NCI-H146 treated with DMSO at 0.1 percent for 48 hours (cell line): ENCODE results near the gene GOLGA8M.
"Not testable (repeated sequence)": the region's sequence is repeated elsewhere in the genome, so short reads cannot be mapped to it uniquely, and the experiment has no call there.

Experiments used
- DNase-seq: peaks from one replicate; lab custom pipeline; 2025; ENCODE audit not compliant: unreplicated experiment; lab: John Stamatoyannopoulos, UW

GOLGA8M gene, protein sequence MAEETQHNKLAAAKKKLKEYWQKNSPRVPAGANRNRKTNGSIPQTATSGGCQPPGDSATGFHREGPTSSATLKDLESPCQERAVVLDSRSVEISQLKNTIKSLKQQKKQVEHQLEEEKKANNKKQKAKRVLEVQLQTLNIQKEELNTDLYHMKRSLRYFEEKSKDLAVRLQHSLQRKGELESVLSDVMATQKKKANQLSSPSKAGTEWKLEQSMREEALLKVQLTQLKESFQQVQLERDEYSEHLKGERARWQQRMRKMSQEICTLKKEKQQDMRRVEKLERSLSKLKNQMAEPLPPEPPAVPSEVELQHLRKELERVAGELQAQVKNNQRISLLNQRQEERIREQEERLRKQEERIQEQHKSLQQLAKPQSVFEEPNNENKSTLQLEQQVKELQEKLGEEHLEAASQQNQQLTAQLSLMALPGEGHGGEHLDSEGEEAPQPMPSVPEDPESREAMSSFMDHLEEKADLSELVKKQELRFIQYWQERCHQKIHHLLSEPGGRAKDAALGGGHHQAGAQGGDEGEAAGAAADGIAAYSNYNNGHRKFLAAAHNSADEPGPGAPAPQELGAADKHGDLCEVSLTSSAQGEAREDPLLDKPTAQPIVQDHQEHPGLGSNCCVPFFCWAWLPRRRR

DNA sequence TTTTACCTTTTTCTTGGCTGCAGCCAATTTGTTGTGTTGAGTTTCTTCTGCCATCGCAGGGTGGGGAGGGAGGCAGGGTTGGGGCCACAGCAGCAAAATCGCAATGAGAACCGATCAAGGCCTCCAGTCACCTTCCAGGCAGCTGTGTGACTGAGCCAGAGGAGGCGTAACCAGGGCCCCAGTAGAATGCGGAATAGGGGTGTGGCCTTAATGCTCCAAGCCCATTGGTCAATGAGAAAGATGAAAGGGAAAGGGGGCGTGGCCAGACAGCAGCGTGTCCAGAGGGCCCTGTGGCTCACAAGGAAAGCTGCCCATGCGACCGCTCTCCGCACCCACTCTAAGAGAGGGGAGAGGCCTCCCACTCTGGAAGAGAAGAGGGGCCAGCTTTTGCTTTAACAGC, at the start of gene GOLGA8M:
Gene GOLGA8M (minus strand): TSS at position 152 of the 400 bp plus-strand sequence. CDS start 98 bp downstream, at position 54.
- DNase-seq: not testable (repeated sequence)

DNA sequence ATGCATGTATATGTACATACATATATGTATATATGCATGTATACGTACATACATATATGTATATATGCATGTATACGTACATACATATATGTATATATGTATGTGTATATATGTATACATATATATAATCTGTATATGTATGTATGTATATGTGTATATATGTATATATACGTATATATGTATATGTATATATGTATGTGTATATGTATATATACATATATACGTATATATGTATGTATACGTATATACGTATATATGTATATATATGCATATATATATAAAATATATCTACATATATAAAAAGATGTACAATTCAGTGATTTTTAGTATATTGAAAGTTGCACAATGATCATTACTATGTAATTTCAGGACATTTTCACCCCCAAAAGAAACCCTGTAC, 30.7 kb upstream of the GOLGA8M start:
- not testable (repeated sequence) for DNase-seq

DNA sequence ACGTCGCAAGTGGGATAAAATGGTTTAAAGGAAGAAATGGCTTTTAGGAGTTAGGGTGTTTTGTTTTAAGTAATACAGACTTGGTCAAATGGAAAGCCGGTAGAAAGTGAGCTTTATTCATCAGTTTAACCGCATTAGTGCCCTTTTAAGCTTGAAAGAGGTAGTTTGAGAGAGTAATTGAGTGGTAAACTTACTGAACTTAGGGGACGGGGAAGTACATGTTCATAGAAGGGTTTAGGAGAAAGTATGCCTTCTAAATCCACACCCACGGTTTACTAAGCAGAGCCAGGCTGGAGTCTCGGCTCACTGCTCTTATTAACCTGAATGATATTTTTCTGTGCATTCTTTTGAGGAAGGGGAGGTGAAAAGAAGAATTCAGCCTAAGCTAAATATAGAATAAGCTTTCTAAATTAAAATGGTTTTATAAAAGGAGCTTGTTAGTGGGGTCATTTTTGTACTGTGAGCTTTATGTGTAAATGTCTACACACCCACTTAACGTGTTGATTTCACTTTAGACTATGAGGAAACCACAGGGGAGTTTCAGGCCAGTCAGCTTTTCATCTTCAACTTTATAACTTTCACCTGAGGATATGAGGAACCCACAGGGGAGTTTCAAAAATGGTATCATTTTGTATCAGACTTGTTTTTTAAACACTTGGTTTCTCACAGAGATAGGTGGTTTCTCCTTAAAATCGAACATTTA, 26.5 kb upstream of the GOLGA8M start:
- not testable (repeated sequence) for DNase-seq

DNA sequence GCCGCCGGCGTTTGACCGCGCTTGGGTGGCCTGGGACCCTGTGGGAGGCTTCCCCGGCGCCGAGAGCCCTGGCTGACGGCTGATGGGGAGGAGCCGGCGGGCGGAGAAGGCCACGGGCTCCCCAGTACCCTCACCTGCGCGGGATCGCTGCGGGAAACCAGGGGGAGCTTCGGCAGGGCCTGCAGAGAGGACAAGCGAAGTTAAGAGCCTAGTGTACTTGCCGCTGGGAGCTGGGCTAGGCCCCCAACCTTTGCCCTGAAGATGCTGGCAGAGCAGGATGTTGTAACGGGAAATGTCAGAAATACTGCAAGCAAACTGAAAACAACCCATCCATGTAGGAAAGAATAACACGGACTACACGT, 26.0 kb upstream of the GOLGA8M start:
- DNase-seq: not testable (repeated sequence)

DNA sequence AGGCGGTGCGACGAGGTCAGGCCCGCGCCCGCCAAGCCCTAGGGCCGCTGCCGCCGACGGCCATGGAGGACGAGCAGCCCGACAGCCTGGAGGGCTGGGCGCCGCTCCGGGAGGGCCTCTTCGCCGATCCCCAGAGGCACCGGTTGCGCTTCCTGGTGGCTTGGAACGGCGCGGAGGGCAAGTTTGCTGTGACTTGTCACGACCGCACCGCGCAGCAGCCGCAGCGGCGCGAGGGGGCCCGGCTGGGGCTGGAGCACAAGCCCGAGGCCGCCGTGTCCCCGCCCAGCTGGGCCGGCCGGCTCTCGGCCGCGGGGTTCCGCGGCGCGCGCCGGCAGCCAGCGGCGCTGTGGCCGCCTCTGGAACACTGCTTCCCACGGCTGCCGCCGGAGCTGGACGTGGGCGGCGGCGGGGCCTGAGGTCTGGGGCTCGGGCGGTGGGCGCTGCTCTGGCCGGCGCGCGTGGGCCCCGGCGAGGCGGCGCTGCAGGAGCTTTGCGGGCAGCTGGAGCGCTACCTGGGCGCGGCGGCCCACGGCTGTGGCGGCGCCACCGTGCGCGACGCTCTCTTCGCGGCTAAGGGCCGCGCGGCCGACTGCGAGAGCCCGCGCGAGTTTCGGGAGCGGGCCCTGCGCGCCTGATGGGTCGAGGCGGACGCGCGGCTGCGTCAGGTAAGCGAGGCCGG, 25.4 kb upstream of the GOLGA8M start:
- not testable (repeated sequence) for DNase-seq

DNA sequence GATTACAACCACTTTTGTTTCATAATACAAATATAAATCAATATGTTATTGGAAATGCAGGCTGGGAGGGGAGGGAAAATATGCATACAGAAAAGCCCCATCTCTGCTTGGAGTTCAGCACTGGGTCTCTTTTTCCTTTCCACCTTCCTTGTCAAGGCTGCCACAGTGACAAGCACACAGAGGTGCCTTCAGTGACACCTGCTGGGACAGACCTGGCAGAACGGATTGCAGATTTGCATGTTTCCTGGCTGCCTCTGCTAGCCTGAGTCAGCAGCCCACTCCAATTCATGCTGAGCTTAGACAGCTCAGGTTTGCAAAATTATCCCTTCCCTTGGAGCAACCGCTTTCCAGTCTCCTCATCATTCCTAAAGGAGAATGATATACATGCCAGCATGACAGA, 15.8 kb upstream of the GOLGA8M start:
- DNase-seq: not testable (repeated sequence)

DNA sequence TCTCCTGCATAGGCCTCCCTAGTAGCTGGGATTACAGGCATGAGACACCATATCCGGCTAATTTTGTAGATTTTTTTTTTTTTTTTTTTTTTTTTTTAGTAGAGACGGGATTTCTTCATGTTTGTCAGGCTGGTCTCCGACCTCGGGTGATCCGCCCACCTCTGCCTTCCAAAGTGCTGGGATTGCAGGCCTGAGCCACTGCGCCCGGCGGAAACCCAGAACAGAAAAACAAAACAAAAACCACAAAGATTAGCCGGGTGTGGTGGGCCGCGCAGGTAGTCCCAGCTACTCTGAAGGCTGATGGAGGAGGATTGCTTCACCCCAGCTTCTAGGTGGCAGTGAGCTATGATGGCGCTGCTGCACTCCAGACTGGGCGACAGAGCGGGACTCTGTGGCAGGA, 14.8 kb upstream of the GOLGA8M start:
- not testable (repeated sequence) for DNase-seq

DNA sequence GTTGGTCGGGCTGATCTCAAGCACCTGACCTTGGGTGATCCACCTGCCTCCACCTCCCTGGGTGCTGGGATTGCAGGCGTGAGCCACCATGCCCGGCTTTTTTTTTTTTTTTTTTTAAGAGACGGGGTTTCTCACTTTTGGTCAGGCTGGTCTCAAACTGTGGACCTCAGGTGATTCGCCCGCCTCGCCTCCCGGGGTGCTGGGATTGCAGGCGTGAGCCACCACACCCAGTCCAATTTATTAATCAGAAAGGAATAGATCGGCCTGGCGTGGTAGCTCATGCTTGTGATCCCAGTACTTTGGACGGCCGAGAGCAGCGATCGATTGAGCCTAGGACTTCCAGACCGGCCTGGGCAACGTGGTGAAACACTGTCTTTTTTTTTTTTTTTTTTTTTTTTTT, 13.9 kb upstream of the GOLGA8M start:
- DNase-seq: no peak

DNA sequence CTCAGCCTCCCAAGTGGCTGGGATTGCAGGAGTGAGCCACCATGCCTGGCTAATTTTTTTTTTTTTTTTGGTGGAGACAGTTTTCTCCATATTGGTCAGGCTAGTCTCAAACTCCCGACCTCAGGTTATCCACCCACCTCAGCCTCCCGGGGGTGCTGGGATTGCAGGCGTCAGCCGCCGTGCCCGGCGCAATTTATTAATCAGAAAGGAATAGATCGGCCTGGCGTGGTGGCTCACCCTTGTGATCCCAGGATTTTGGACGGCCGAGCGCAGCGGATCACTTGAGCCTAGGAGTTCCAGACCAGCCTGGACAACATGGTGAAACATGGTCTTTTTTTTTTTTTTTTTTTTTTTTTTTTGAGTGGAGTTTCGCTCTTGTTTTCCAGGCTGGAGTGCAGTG, 13.3 kb upstream of the GOLGA8M start:
- no peak for DNase-seq

DNA sequence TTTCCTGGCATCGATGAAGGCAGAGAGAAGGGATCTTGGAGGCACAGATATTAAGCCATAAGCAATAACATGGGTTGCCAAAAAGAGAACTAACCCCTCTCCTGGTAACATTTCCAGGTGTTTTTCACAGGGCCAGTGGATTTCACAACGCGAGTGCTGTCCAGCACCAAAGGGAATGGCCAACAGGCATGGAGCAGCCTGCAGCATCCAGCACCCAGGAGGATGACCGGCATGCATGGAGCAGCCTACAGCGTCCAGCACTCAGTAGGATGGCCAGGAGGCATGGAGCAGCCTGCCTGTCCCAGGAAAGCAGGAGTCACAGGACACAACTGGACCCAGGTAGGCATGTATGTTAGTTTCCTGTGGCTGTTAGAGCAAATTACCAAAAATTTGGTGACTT, 11.8 kb upstream of the GOLGA8M start:
- not testable (repeated sequence) for DNase-seq

DNA sequence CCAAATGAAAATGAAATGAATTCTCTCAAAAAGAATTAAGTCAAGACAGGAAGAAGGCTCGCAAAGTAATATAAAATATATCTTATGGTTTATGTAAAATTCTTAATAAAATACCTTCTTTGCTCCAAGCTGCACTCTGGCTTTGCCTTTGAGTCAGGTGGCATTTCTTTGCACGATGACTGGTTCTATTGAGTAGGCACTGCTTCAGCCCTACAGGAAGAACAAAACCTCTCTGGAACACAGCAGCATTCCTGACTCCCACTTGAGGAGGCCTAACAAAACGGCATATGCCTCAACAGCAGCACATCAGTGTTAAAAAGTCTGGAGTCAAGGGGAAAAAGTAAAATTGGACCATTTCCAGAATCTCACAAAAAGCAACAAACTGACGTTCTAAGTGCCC, 7.4 kb upstream of the GOLGA8M start:
- DNase-seq: not testable (repeated sequence)

DNA sequence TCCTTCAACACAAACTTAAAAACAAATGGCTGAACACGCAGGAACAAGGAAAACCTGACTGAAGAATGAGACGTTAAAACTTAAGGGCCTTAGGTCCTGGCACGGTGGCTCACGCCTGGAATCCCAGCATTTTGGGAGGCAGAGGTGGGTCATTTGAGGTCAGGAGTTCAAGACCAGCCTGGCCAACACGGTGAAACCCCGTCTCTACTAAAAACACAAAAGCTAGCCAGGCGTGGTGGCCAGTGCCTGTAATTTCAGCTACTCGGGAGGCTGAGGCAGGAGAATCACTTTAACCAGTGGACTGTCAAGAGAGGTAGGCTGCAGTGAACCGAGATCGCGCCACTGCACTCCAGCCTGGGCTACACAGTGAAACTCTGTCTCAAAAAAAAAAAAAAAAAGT, 6.4 kb upstream of the GOLGA8M start:
- not testable (repeated sequence) for DNase-seq

DNA sequence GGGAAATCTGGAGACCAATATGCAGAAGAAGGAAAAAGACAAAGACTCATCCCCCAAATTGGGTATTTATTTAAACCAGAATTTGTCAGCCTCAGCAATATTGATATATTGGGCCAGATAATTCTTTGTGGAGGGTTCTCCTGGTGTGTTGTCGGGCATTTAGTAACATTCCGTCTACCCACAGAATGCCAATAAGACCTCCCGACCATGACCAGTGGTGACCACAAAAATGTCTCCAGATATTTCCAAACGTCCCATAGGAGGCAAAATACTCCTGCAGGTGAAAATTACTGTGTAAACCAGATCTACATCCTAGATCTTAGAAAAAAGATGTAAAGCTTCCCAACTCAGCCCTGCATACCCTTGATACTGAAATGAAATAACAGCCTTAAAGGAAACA, 2.0 kb upstream of the GOLGA8M start:
- not testable (repeated sequence) for DNase-seq

DNA sequence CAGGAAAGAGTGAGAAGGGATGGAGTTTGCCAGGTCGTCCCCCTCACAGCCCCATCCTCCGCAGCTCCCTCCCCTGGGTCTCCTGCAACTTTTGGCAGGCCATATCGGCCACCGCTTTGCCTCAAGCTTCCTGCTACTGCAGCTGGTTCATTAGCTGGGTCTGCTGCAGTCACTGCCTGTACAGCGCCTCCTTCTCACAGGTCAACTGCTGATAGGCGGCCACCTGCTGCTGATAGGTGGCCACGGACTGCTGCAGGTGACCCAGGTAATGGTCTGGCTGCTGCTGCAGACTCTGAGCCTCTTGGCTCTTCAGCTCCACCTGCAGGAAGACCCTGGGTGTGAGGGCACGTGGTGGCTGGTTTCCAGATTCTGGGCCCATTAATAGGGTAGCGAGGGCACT, 8.3 kb downstream of the GOLGA8M start:
- DNase-seq: not testable (repeated sequence)

DNA sequence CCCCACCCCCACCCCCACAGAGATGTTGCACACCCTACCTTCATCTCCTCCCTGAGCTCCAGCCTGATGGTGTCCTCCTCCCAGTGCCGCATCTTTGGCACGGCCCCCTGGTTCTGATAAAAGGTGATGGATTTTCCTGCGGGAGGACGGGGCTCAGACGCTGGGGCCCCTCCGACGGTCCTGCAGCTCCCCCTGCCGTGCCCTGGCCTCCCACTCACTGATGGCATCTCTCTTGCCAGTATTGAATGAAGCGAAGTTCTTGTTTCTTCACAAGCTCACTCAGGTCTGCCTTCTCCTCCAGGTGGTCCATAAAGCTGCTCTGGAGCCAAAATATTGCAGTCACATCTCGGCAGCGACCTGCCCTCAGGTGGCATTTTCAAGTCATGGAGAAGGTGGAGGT, 9.8 kb downstream of the GOLGA8M start:
- DNase-seq: not testable (repeated sequence)

DNA sequence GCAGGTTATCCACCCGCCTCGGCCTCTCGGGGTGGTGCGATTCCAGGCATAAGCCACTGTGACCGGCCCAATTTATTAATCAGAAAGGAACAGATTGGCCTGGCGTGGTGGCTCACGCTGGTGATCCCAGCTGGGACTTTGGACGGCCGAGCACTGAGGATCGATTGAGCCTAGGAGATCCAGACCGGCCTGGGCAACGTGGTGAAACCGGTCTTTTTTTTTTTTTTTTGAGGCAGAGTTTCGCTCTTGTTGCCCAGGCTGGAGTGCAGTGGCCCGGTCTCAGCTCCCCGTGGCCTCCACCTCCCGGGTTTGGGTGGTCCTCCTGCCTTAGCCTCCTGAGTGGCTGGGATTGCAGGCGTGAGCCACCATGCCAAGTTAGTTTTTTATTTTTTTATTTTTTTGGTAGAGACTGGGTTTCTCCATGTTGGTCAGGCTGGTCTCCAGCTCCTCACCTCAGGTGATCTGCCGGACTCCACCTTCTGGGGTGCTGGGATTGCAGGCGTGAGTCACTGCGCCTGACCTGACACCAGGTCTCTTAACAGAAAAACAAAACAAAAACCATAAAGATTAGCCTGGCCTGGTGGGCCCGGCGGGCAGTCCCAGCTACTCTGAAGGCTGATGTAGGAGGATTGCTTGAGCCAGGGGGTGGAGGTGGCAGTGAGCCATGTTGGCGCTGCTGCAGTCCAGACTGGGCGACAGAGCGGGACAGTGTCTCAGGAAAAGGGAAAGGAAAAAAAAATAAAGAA, 18.0 kb downstream of the GOLGA8M start:
- DNase-seq: not testable (repeated sequence)

DNA sequence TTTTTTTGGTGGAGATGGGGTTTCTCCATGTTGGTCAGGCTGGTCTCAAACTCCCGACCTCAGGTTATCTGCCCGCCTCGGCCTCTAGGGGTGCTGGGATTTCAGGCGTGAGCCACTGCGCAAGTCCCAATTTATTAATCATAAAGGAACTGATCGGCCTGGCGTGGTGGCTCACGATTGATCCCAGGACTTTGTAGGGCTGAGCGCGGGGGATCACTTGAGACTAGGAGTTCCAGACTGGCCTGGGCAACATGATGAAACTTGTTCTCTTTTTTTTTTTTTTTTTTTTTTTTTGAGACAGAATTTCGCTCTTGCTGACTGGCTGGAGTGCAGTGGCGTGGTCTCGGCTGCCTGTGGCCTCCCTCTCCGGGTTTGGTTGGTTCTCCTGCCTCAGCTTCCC, 19.2 kb downstream of the GOLGA8M start:
- not testable (repeated sequence) for DNase-seq

DNA sequence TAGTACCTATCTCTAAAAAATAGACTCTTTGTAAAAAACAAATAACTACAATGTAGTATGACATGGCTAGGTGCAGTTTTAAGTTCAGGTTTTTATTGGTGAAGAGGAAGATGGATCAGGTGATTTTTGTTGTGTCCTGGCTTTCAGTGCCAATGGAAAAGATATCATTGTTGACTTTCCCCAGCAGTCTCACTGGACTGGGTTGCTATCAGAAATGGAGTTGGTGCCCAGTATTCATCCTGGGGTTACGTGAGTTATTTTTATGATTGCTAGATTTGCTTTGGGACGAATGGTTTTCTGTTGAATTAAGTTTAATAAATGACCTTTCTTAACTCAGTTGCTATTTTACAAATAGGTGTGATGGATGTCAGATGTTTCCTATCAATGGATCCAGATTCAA, 38.7 kb downstream of the GOLGA8M start:
- DNase-seq: not testable (repeated sequence)

DNA sequence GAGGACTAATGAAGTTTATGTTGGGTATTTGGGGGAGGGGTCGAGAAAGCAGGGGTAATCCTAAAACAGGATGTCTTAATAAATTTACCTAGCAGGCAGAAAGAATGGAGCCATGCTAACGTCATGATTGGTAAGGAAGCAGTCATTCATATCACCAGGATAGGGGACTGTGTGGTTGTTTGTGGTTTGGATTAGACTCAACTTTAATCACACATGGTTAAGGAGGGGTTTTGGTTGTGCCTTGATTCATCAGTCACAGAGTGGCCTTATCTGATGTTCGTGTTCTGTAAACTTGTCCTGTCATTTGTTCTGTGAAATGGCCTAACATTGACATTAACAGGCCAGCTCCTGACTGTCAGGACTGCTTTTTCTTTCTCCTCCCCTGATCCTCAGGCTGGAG, 40.1 kb downstream of the GOLGA8M start:
- not testable (repeated sequence) for DNase-seq

DNA sequence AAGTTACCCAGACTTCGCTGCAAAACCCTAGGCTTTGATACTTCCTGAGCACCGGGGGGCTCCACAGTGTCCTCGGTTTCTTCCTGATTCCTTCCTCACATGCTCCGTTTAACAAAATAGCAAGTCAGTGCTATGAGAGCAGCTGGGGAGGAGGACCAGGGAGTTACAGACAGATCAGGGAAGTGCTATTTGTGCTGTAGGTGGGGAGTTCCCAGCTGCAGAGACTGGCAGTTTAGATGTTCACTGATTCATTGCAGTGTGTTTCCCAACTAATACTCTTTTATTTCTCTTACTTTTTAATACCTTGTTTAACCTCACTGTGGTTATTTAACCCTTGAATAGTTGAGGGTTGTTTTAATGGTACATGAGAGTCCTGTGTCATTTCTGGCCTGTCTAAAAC, 45.8 kb downstream of the GOLGA8M start:
- not testable (repeated sequence) for DNase-seq

DNA sequence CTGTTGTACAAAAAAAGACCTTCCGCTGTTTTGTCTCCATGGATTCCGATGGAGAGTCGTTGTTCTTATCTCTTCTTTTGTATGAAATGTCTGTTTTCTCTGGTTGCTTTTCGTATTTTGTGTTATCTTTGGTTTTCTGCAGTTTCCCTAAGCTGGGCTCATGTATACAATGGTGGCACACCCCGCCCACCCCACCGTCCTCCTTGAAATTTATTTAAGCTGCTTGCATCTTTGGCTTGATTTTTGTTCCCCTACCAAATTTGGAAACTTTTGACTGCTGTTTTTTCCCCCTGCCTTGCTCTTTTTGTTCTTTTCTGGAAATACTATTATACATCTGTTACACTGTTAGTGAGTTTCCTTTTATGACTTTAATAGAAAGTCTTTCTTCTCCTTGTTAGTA, 47.6 kb downstream of the GOLGA8M start:
- not testable (repeated sequence) for DNase-seq
